HG02884 (cell line): ENCODE results near the gene MYBPHL.

Experiments used
- ATAC-seq: cut with Tn5 transposase; IDR thresholded peaks from one replicate; pipeline ENCODE4 v1.9.1; 2021; ENCODE audit warnings: mild to moderate bottlenecking, moderate library complexity; ENCODE audit not compliant: unreplicated experiment

Gene MYBPHL

GRCh38 chr1:109266965-109267364 is 39.8 kb downstream of the MYBPHL start:
- ATAC-seq = no peak

- ATAC-seq = no peak
These were observed 41.0 kb downstream of the MYBPHL start for GRCh38 chr1:109265741-109266330.

DNA sequence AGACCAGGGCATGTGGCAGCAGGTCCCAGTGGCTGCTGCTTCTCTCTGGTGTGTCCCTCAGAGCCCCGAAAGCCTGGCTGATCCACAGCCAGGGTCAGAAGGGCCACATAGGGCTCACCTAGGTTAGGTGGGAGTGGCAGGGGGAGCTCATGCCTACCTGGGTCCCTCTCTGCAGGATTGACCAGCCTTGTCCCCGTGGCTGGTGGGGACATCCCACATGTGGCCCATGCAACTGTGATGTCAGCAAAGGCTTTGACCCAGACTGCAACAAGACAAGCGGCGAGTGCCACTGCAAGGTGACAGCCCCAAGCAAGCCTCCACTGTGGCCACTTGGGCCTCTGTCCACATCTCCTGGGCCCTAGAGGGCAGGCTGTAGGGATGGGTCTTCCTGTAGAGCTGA is 41.8 kb downstream of the MYBPHL start:
- ATAC-seq = no peak

DNA sequence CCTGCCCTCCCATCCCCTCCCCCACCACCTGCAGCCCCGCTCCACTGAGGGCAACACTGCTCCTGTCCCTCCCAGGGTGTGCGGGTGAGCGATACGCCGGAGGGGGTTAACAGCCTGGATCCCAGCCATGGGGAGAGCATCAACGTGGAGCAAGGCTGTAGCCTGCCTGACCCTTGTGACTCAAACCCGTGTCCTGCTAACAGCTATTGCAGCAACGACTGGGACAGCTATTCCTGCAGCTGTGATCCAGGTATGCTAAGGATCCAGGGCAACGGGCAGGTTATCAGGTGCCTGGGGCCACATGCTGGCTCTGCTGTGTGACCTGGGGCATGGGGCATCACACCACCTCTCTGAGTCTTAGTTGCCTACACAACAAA is 42.4 kb downstream of the MYBPHL start:
- ATAC-seq = no peak

DNA sequence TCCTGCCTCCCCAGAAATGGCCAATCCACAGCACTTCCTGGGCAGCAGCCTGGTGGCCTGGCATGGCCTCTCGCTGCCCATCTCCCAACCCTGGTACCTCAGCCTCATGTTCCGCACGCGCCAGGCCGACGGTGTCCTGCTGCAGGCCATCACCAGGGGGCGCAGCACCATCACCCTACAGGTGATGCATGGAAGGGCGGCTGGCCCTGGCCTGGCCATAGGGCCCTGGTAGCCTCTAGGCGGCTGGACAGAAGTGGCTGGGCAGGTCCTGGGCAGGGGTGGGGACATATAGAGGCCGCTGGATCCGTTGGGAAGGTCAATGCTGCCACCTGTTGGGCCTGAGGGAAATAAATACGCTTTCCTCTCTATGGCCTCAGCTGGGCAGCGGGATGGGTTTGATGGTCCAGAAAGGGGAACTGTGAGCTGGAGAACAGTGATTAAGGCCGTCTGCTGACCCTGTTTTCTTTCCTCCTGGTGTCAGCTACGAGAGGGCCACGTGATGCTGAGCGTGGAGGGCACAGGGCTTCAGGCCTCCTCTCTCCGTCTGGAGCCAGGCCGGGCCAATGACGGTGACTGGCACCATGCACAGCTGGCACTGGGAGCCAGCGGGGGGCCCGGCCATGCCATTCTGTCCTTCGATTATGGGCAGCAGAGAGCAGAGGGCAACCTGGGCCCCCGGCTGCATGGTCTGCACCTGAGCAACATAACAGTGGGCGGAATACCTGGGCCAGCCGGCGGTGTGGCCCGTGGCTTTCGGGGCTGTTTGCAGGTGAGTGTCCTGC is 43.0 kb downstream of the MYBPHL start:
- ATAC-seq = no peak

GRCh38 chr1:109263234-109263596 is 43.6 kb downstream of the MYBPHL start:
- ATAC-seq = no peak

DNA sequence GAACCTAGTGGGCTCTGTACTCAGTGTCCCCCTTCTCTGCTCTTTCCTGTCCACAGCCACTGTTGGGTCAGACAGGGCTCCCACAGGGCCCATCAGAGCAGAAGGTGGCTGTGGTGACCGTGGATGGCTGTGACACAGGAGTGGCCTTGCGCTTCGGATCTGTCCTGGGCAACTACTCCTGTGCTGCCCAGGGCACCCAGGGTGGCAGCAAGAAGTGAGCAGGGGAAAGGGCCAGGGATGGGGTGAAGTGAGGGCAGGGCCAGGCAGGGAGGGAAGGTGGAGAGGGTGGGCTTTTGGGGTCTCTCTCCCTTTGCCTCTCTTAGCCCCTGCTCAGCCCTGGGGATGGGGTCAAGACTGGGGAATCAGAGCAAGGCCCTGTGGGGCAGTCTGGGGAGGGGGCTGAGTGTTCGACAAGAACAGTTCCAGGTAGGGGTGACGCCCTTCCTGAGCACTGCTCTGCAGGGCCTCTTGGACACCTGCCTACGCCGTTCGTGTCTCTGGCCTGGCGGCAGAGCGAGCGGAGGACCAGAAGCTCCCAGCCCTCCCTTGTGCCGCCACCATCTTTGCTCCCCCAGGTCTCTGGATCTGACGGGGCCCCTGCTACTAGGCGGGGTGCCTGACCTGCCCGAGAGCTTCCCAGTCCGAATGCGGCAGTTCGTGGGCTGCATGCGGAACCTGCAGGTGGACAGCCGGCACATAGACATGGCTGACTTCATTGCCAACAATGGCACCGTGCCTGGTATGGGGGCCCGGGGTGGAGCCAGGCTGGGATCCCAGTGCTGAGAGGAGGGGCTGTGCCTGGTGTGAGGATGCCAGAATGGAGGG is 44.4 kb downstream of the MYBPHL start:
- no peak for ATAC-seq

- ATAC-seq = no peak
These were observed 45.2 kb downstream of the MYBPHL start for GRCh38 chr1:109261578-109261977.

- ATAC-seq = no peak
These were observed 45.8 kb downstream of the MYBPHL start for GRCh38 chr1:109261006-109261405.

DNA sequence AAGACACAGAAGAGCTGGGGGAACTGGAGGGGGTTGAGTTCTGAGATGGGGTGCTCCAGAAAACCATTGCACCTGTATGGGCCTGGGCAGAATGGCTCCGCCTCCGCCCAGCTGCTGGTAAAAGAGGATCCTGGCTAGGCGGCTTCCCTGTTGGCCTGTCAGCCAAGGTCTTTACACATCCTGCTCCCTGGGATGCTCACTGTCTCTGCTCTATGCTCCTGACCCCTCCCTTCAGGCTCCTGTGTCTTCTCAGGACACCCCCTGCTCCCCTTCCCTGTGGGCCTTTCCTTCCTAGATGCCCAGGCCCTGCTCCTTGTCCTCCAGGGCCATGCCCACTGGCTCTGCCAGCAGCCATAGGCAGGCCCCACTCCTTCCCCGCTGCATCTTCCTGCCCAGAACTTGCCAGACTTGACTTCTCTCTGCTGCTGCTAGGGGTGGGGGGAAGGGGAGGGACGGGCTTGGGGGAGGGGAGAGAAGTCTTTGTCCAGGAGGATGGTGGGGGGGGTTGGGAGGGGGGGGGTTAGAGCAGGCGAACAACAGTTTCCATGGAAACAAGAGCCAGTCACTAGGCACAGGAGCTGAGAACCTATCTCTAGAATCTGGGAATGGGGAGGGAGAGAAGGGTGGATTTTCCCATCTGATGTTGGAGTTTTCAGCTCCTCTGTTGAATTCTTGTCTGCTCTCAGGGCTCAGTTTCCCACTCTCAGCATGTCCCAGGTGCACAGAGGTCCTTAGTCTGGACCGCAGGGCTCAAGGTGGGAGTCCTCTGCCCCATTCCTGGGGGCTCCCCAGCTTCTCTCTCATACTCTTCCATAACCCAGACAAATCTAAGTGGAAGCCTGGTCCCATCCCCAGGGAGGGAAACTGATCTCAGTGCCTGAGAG is 46.9 kb downstream of the MYBPHL start:
- ATAC-seq = no peak

- no peak for ATAC-seq
These were observed 48.0 kb downstream of the MYBPHL start for GRCh38 chr1:109258481-109259466.

DNA sequence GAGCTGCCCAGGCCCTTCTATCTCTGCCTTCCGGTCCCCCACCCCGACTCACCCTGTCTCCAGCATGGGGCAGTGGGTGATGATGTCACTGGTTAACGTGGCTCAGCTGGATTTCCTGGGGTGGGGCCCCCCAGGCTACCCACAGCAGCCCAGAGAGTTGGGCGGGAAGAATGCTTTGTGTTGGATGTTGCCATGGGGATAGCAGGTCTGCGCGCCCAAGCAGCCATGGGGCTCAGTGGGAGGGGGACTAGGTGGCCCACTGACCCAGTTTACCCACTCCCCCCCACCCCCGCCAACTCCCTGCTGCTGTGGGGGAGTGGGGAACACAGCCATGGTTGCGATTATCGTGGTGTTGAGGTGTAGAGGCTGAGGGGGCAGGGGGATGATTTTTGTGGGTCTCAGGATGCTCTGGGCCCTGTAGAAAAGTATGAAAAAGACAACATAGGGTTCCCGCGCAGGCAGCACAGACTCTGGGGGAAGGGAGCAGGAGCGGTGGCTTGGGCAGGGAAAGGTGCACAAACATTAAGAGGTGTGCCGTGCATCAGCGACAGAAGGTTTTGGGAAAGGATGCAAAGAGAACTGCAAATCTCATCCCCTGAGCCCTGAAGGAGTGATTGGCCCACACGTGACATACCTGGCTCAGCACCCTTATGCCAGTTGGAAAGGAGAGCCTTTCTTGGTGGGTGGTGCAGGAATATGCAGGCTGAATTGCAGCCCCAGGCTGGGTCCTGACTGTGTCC is 49.0 kb downstream of the MYBPHL start:
- no peak for ATAC-seq

DNA sequence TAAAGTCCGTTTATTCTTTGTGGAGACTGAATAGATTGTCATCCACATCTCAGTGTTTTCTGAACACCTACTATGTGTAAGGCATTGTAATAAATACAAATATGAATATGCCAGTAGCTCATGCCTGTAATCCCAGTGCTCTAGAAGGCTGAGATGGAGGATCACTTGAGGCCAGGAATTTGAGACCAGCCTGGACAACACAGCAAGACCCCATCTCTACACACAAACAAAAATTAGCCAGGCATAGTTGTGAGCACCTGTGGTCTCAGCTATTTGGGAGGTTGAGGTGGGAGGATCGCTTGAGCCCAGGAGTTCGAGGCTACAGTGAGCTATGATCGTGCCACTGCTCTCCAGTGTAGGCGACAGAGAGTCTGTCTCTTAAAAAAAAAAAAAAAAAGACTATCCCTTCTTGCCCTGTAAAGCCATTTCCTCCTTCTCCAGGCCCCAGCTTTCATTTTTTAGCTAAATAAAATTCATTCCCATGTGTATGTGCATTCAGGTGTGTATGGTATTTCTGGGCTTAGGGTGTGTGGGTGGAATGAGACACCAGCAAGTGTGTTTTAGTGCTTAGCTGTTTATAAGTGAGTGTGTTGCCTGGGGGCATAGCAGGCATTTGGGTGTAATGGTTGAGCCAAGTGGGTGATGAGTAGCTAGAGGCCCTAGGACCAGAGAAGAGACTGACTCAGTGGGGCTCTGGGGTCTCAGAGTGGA is 49.7 kb downstream of the MYBPHL start:
- ATAC-seq = no peak

- ATAC-seq = no peak
These were observed 50.7 kb downstream of the MYBPHL start for GRCh38 chr1:109256085-109256484.

GRCh38 chr1:109255678-109256077 is 51.1 kb downstream of the MYBPHL start:
- no peak for ATAC-seq

DNA sequence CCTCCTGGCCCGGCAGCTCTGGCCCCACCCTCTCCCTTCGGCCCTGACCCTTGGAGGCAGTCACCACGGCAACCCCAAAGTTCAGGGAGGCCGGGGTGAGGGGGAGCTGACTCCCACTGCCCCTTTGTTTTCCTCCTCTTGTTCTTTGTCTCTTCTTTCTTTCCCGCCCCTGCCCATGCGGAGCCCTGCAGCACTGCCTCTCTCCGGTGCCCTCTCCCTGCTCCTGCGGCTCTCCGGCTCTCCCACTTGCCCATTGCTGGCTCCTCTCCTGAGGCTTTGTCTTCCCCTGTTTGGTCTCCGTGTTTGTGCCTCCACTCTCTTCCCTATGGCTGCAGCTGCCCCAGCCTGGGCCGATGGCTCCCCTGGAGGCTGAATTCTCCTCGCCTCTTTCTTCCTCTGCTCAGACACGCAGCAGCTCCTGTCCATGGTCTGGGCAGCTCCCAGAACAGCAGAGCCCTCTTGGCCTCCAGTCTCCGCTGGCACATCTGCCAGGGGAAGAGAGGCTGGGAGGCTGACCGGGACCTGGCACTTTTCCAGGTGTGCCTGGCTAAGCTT is 51.6 kb downstream of the MYBPHL start:
- ATAC-seq = no peak

DNA sequence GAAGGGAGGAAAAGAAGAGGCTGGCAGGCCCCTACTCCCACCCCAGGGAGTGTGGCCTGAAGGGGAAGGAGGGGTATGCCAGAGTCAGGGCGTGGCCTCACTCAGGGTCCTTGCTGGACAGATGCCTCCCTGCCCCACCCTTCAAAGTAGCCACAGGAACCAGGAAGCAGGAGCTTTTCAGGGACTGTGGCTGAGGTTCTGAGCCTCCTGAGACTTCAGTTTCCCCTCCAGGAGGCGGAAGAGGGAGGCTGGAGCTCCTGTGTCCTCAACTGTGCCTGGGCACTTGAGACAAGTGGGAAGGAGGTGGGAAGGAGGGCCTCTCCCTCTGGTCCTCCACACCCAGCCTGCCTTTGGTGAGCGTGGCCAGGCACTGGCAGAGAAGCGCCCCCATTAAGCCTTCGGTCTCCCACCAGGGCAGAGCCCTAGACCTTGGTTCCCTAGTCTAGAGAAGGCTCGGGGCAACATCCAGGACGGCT is 52.2 kb downstream of the MYBPHL start:
- ATAC-seq = no peak
